Lung (tissue), 12 donors: ENCODE data around the gene HERPUD2. TPM values are rescaled to one million over a fixed set of nuclear protein-coding genes. Genes with fewer than 3 reads are reported as not detected.
"Not testable (repeated sequence)": the region's sequence is repeated elsewhere in the genome, so short reads cannot be mapped to it uniquely, and the experiment has no call there.

Experiments used
- ATAC-seq: fragments of 200-7000 bp; cut with Tn5 transposase; one replicate; pipeline ENCODE4 v1.9.1; 2020; ENCODE audit warnings: moderate number of reproducible peaks; ENCODE audit not compliant: insufficient read depth, low FRiP score
- DNase-seq, 3 donors: peaks; one replicate each; pipeline ENCODE4 v3.0.0-alpha.2; 2013 to 2017
- H3K27ac ChIP-seq, 2 donors: one replicate each; pipeline ENCODE4 v1.5.1; 2013; ENCODE audit warnings: mild to moderate bottlenecking in 2 of 2, moderate library complexity in 2 of 2, control low read depth in 1 of 2, inconsistent platforms in 1 of 2, low read depth in 1 of 2, low read length in 1 of 2
- H3K27me3 ChIP-seq, 3 donors: one replicate each; pipeline ENCODE4 v1.5.1; 2013; ENCODE audit warnings: low read length in 2 of 3; ENCODE audit not compliant: control insufficient read depth in 3 of 3, insufficient read depth in 3 of 3
- H3K36me3 ChIP-seq, 4 donors: one replicate each; pipeline ENCODE4 v1.5.1; 2013; ENCODE audit warnings: low read length in 4 of 4, mild to moderate bottlenecking in 1 of 4, moderate library complexity in 1 of 4; ENCODE audit not compliant: control insufficient read depth in 4 of 4, insufficient read depth in 4 of 4
- H3K4me1 ChIP-seq, 5 donors: one replicate each; pipeline ENCODE4 v1.5.1; 2013; ENCODE audit warnings: low read length in 5 of 5, mild to moderate bottlenecking in 2 of 5, moderate library complexity in 1 of 5; ENCODE audit not compliant: control insufficient read depth in 5 of 5, insufficient read depth in 5 of 5
- H3K4me3 ChIP-seq: one replicate; pipeline ENCODE4 v1.5.1; 2013; ENCODE audit warnings: mild to moderate bottlenecking, control low read depth, moderate library complexity
- H3K9ac ChIP-seq, 2 donors: one replicate each; pipeline ENCODE4 v1.5.1; 2013; ENCODE audit warnings: low read length in 2 of 2, control low read depth in 1 of 2; ENCODE audit not compliant: insufficient read depth in 1 of 2
- H3K9me3 ChIP-seq, 4 donors: one replicate each; pipeline ENCODE4 v1.5.1; 2013; ENCODE audit warnings: low read length in 3 of 4, mild to moderate bottlenecking in 1 of 4, moderate library complexity in 1 of 4; ENCODE audit not compliant: control insufficient read depth in 4 of 4, insufficient read depth in 3 of 4
- CTCF ChIP-seq: IDR thresholded peaks from 2 replicates; pipeline ENCODE4 v1.5.1; 2012; ENCODE audit warnings: mild to moderate bottlenecking; ENCODE audit errors: control extremely low read depth, extremely low read depth
- WGBS, 2 donors: extraction: QIAGEN DNeasy Blood & Tissue Kit; methylation state at CpG; one replicate each; pipeline ENCODE4 v1.1.7; 2013; 5-methylcytosine and 5-hydroxymethylcytosine counted together
- polyA plus RNA-seq, 2 donors: library from polyadenylated mRNA; stranded (reverse); fragments of 200-250 nt; gene quantifications; one replicate each; pipeline ENCODE4 v1.2.1, GENCODE V29; 2013
- total RNA-seq, 2 donors: library from RNA; depleted of rRNA in 1 of 2; stranded (reverse); fragments of >200 nt in 1 of 2; gene quantifications; one replicate each; pipeline ENCODE4 v1.2.1, GENCODE V29; 2014 to 2021
- donor health status: control.
- donor health status: control.
- donor health status: Bipolar disorder and iron deficiency.
- donor health status: healthy.
- donor health status: DM: yes; HTN: yes; CAD: no.

Gene HERPUD2
- total and polyA plus RNA-seq, 4 donors, result 10.4 to 32.2 (median 21.8) TPM

DNA sequence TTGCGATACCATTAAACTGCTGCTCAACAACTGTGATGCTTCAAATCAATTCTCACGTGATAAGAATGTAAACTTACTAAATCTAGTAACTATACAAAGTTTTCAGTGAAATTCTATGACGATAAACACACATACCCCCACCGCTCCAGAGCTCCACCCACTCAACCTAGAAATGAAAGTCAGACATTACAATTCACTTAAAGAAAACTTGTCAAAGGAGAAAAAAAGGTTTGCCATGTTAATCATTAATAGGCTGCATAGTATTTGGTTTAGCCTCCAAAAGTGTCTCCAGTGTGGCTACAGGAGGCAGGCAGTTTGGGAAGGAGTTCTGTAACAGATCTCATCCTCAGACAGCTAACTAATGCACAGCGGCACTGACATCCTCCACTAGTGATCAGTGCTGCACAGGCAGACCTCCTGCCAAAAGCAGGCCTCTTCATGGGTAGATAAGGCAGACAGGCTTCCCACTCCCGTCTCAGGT, 3.1 kb downstream of the HERPUD2 start:
- H3K27me3 ChIP-seq, result no peaks in the 10 kb centered on the region
- H3K4me1 ChIP-seq, result peaks cover 0 to 37% (median 12%) of the 10 kb centered on the region in 5 donors
- ATAC-seq, result no peak
- TF ChIP-seq CTCF, result no peak
- H3K27ac ChIP-seq, result peak overlapping the region in 1 of 2 donors; percentile 35
- H3K9me3 ChIP-seq, result no peaks in the 10 kb centered on the region
- WGBS, 2 donors, result 48 to 58% methylated on average over 6 of the region's 6 CpGs
- H3K36me3 ChIP-seq, result peaks cover 0 to 4% (median 1%) of the 10 kb centered on the region in 4 donors
- peak overlapping the region; percentile 24 for H3K4me3 ChIP-seq
- H3K9ac ChIP-seq, result no peak overlapping the region
- DNase-seq, result peak in 1 of 3 donors; percentile 32

DNA sequence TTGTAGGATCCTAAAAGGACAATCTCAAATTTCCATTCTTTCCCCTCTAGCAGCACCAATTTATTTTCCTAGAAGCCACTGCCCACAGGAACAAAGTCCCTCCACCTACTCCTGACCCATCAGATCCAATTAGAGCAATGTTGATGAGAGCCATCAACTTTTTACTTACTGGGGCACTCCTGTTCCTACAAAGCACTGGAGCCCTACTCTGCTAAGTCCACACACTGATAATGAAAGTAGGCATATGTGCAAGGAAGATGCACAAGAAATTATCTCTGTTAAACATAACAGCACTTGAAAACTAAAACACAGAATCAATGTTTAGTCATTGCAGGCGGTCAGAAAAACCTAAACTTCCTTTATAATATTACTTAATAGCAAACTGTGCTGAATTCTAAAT, 3.6 kb downstream of the HERPUD2 start:
- no peak overlapping the region for H3K4me3 ChIP-seq

DNA sequence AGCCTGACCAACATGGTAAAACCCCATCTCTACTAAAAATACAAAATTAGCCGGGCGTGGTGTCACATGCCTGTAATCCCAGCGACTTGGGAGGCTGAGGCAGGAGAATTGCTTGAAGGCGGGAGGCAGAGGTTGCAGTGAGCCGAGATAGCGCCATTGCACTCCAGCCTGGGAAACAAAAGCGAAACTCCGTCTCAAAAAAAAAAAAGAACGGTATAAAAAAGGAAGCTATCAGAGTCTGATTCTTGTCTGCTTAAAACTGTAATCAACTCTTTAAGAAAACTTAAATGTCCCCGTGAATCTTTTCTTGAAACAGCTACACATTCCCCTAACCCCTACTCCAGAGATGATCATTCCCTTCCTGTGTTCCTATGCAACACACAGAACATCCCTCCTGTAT, 4.3 kb downstream of the HERPUD2 start:
- ATAC-seq, H3K9ac ChIP-seq, H3K27me3 ChIP-seq, H3K9me3 ChIP-seq, H3K27ac ChIP-seq, H3K4me3 ChIP-seq, DNase-seq, H3K36me3 ChIP-seq: not testable (repeated sequence)
- 74 to 76% methylated on average over 10 of the region's 10 CpGs for WGBS, 2 donors
- H3K4me1 ChIP-seq, result peaks cover 0 to 32% (median 12%) of the 10 kb centered on the region in 5 donors

More for the DNA sequence above, 3.6 kb downstream of the HERPUD2 start:
- H3K9ac ChIP-seq, result no peak overlapping the region
- no peaks in the 10 kb centered on the region for H3K9me3 ChIP-seq
- ATAC-seq (no peak), DNase-seq (no peak)
- TF ChIP-seq CTCF, result no peak
- H3K36me3 ChIP-seq, result peaks cover 0 to 3% (median 0%) of the 10 kb centered on the region in 4 donors
- 7 to 40% methylated on average over 1 of the region's 1 CpG for WGBS, 2 donors
- peaks cover 0 to 37% (median 12%) of the 10 kb centered on the region in 5 donors for H3K4me1 ChIP-seq
- no peaks in the 10 kb centered on the region for H3K27me3 ChIP-seq
- H3K27ac ChIP-seq, result no peak overlapping the region

DNA sequence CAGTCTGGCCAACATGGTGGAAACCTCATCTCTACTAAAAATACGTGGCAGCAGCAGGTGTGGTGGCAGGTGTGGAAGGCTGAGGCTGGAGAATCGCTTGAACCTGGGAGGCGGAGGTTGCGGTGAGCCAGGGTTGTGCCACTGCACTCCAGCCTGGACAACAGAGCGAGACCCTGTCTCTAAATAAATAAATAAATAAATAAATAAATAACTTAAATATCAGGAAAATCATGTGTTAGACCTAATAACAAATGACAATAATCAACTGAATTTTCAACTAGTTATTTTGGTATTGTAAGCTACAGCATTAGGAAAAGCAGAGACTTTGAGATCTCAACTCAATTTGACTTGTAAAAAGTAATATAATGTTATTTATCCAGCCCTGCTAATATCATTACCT, 9.2 kb downstream of the HERPUD2 start:
- Histone ChIP-seq H3K27ac (no peak overlapping the region), H3K4me3 (no peak overlapping the region), H3K27me3 (no peaks in the 10 kb centered on the region), H3K9me3 (no peaks in the 10 kb centered on the region), H3K9ac (no peak overlapping the region), H3K4me1 (peaks cover 0 to 18% (median 0%) of the 10 kb centered on the region in 5 donors), H3K36me3 (peaks cover 0 to 5% (median under 1%) of the 10 kb centered on the region in 4 donors)
- 97 to 99% methylated on average over 5 of the region's 5 CpGs for WGBS, 2 donors
- TF ChIP-seq CTCF, result no peak
- DNase-seq (no peak), ATAC-seq (no peak)
